Ascending aorta (tissue), 2 donors: ENCODE results near the gene TRIM28. TPM values are rescaled to one million over a fixed set of nuclear protein-coding genes. Genes with fewer than 3 reads are reported as not detected.

Source experiments
- DNase-seq, 2 donors: peaks; one replicate each; pipeline ENCODE4 v3.0.0-alpha.2; 2019; ENCODE audit warnings: low spot score in 2 of 2
- H3K27ac ChIP-seq, 2 donors: fragments of 200-600 bp; sonication (generic); one replicate each; pipeline ENCODE4 v1.5.1; 2016 to 2017; ENCODE audit warnings: mild to moderate bottlenecking in 1 of 2
- H3K27me3 ChIP-seq: fragments of 200-600 bp; sonication (generic); one replicate; pipeline ENCODE4 v1.5.1; 2017
- H3K36me3 ChIP-seq, 2 donors: fragments of 200-600 bp; sonication (generic); one replicate each; pipeline ENCODE4 v1.5.1; 2016
- H3K4me1 ChIP-seq, 2 donors: fragments of 200-600 bp; sonication (generic); one replicate each; pipeline ENCODE4 v1.5.1; 2016 to 2017; ENCODE audit warnings: mild to moderate bottlenecking in 1 of 2
- H3K4me3 ChIP-seq, 2 donors: fragments of 200-600 bp; sonication (generic); one replicate each; pipeline ENCODE4 v1.5.1; 2016 to 2017; ENCODE audit warnings: mild to moderate bottlenecking in 1 of 2
- H3K9me3 ChIP-seq, 2 donors: fragments of 200-600 bp; sonication (generic); one replicate each; pipeline ENCODE4 v1.5.1; 2016
- intact Hi-C: fragments of 100-400 bp; cut with DNase I; formaldehyde crosslinking; loops from one replicate; pipeline ENCODE4 v1.15.1; 2023
- total RNA-seq: library from RNA; depleted of rRNA; stranded (reverse); fragments of >200 nt; gene quantifications from one replicate; pipeline ENCODE4 v1.1.0, GENCODE V29; 2016
- TF ChIP-seq, protein P1 (sequence below), 3 experiments: fragments of 200-600 bp in 2 of 3; fragments of 450-650 bp in 1 of 3; sonication (generic) in 2 of 3; IDR thresholded peaks; one replicate each; pipeline ENCODE4 v1.5.1; 2016 to 2019; ENCODE audit warnings: antibody characterized with exemption in 3 of 3, mild to moderate bottlenecking in 1 of 3, moderate library complexity in 1 of 3

The TRIM28 gene
- total RNA-seq, 1 donor from 2014 or later: 222 TPM

DNA sequence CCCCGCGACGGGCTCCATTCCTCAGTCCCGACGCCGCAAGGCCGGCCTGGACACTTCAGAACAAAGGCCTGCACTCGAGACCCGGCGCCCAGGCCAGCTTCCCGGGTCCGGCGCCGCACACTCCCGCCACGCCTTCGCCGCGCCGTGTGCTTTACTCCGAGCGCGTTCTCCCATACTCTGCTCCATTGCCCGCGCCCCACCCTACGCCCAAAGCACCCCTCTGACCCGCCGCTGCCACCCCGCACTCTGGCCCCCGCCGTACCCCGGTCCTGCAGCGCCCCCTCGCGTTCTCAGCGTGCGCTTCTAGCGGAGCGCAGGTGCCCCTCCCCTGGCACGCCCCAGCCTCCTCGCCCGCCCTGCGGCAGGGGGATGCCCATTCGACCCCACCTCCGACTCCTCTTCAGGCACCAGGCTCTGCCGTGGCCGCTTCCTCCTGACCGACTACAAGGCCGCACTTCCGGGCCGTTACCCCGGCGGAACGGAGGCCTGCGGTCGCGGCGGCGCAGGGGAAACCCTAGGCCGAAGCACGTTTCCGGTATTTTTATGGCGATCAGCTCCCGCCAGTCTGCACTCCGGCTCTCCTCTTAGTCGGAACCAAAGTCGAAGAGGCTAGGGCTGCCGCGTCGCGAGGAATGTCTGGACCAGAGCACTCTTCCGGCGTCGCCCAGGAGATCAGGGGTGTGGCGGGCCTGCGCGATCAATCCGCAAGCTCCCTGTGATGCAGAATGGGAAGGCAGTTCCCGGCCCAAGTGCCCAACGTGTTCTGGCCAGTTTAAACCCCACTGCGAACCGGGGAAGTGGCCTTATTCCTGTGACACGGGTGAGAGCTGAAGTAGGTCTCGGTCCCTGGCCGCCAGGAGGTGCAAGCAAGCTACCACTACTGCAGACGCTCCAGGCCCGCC, 24.3 kb upstream of the TRIM28 start, which contains the start of gene ZBTB45:
ZBTB45 (minus strand) TSS at position 456 of the 902 bp plus-strand sequence. CDS start 2,137 bp downstream, outside the sequence.
- Histone ChIP-seq H3K9me3 (no peaks in the 10 kb centered on the region), H3K27me3 (no peaks in the 10 kb centered on the region), H3K36me3 (peaks cover 24% of the 10 kb centered on the region in 2 donors), H3K27ac (peak within 1 kb of the TSS; percentile 94 to 96), H3K4me1 (peaks cover 20 to 29% of the 10 kb centered on the region in 2 donors), H3K4me3 (peak within 1 kb of the TSS; percentile 87 to 90)
- DNase-seq: peak; percentile 70 to 96
- TF ChIP-seq, protein P1, sequence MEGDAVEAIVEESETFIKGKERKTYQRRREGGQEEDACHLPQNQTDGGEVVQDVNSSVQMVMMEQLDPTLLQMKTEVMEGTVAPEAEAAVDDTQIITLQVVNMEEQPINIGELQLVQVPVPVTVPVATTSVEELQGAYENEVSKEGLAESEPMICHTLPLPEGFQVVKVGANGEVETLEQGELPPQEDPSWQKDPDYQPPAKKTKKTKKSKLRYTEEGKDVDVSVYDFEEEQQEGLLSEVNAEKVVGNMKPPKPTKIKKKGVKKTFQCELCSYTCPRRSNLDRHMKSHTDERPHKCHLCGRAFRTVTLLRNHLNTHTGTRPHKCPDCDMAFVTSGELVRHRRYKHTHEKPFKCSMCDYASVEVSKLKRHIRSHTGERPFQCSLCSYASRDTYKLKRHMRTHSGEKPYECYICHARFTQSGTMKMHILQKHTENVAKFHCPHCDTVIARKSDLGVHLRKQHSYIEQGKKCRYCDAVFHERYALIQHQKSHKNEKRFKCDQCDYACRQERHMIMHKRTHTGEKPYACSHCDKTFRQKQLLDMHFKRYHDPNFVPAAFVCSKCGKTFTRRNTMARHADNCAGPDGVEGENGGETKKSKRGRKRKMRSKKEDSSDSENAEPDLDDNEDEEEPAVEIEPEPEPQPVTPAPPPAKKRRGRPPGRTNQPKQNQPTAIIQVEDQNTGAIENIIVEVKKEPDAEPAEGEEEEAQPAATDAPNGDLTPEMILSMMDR (IDR thresholded peaks at IDR 0.05): peak; percentile 76 to 94 (median 93)
- intact Hi-C loops: loop anchor here (1.0 to 2.0 kb wide), 10 partner anchors 20 to 192 kb away; partner anchors contain the start of genes CHMP2A, RPS5, TRIM28 and ZNF132

DNA sequence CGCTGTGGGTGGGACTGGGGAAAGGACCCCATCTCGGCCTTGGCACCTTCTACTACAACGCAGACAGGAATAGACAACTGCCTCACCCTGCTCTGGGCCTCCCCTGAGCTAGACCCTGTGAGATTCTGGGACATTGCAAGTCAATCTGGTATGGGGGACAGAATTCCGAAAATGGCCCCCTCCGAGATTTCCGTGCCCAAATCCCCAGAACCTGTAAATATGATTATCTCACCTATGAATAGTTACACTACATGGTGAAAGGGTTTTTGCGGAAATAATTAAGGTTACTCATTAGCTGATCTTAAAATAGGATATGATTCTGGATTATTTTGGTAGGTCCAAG, 23.6 kb upstream of the TRIM28 start:
- DNase-seq: no peak
- peaks cover 20 to 23% of the 10 kb centered on the region in 2 donors for H3K36me3 ChIP-seq
- intact Hi-C loops: no loop called here
- H3K27ac ChIP-seq: peak overlapping the region; percentile 94 to 96
- peak overlapping the region; percentile 87 to 90 for H3K4me3 ChIP-seq
- no peaks in the 10 kb centered on the region for H3K27me3 ChIP-seq
- peaks cover 20 to 28% of the 10 kb centered on the region in 2 donors for H3K4me1 ChIP-seq
- TF ChIP-seq, protein P1 (IDR thresholded peaks at IDR 0.05): peak in 1 of 3 experiments; percentile 15
- no peaks in the 10 kb centered on the region for H3K9me3 ChIP-seq

DNA sequence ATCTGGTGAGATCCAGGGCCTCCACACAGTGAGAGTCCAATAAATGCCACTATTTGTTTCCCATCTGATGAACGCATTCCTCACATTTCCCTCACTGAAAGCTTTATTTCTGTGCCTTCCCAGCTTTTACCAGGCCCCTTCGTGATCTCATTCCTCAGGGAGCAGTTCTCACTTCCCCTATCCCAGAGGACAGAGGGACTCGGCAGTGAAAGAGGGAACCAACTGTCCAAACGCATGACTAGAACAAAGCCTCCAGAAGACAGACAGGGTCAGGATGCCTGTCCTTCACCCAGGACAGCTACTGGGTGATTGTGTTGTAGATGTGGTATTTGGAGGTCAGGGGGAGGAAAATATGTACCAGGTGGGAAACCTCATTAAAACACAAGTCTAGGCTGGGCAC, 22.2 kb upstream of the TRIM28 start:
- Histone ChIP-seq H3K4me3 (no peak overlapping the region), H3K27ac (no peak overlapping the region), H3K4me1 (peaks cover 20% of the 10 kb centered on the region in 2 donors), H3K36me3 (peaks cover 8 to 9% of the 10 kb centered on the region in 2 donors), H3K27me3 (no peaks in the 10 kb centered on the region), H3K9me3 (no peaks in the 10 kb centered on the region)
- intact Hi-C loops: no loop called here
- TF ChIP-seq, protein P1 (IDR thresholded peaks at IDR 0.05): no peak
- DNase-seq: no peak

DNA sequence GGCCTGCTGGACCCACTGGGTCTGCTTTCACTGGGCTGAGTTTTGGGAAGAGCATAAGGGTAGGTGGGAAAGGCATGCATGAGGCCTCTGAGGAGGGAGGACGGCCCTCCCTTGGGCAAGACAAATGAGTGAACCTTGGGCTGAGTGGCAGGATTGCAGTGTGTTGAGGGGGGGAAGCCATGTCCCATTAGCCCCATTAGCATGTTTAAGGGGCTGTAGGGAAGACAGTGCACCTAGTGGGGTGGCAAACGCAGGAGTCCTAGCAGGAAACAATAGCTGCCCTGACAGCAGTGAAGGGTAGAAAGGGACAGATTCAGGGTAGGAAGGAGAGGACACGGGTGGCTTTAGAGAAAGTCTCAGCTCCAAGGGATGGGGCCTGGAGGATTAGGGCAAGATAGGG, 21.2 kb upstream of the TRIM28 start:
- H3K27me3 ChIP-seq: no peaks in the 10 kb centered on the region
- H3K9me3 ChIP-seq: no peaks in the 10 kb centered on the region
- H3K36me3 ChIP-seq: no peaks in the 10 kb centered on the region
- TF ChIP-seq, protein P1 (IDR thresholded peaks at IDR 0.05): no peak
- H3K4me1 ChIP-seq: peaks cover 15 to 16% of the 10 kb centered on the region in 2 donors
- intact Hi-C loops: no loop called here
- no peak overlapping the region for H3K27ac ChIP-seq
- DNase-seq: no peak
- no peak overlapping the region for H3K4me3 ChIP-seq

DNA sequence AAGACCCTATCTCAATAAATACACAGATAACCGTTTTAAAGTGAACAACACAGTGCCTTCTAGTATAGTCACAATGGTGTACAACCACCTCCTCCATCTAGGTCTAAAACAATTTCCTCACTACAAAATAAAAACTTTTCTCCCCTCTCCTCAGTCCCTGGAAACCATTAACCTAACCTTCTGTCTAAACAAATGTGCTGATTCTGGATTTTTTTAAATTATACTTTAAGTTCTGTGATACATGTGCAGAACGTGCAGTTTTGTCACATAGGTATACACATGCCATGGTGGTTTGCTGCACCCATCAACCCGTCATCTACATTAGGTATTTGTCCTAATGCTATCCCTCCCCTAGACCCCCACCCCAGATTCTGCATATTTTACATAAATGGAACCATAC, 14.5 kb upstream of the TRIM28 start:
- Histone ChIP-seq H3K36me3 (no peaks in the 10 kb centered on the region), H3K9me3 (no peaks in the 10 kb centered on the region), H3K27ac (no peak overlapping the region), H3K27me3 (no peaks in the 10 kb centered on the region), H3K4me3 (no peak overlapping the region), H3K4me1 (no peaks in the 10 kb centered on the region)
- intact Hi-C loops: no loop called here
- DNase-seq: no peak
- TF ChIP-seq, protein P1 (IDR thresholded peaks at IDR 0.05): no peak
